Muscle of leg (tissue), 16 donors: ENCODE measurements around the gene CENPVL1. TPM values are rescaled to one million over a fixed set of nuclear protein-coding genes. Genes with fewer than 3 reads are reported as not detected.
"Not testable (repeated sequence)": the region's sequence is repeated elsewhere in the genome, so short reads cannot be mapped to it uniquely, and the experiment has no call there.

ENCODE experiments used
- DNase-seq: peaks from one replicate; pipeline ENCODE4 v3.0.0; 2013
- H3K27ac ChIP-seq: one replicate; pipeline ENCODE4 v1.5.1; 2013; ENCODE audit warnings: mild to moderate bottlenecking, low read length, control low read depth
- H3K27me3 ChIP-seq: one replicate; pipeline ENCODE4 v1.6.1; 2013; ENCODE audit warnings: low read length; ENCODE audit not compliant: control insufficient read depth, insufficient read depth
- H3K36me3 ChIP-seq: one replicate; pipeline ENCODE4 v1.6.1; 2013; ENCODE audit warnings: low read length; ENCODE audit not compliant: control insufficient read depth, insufficient read depth
- H3K4me1 ChIP-seq: one replicate; pipeline ENCODE4 v1.6.1; 2013; ENCODE audit warnings: low read length; ENCODE audit not compliant: control insufficient read depth, insufficient read depth
- H3K4me3 ChIP-seq: one replicate; pipeline ENCODE4 v1.5.1; 2013; ENCODE audit warnings: low read length, control low read depth
- H3K9me3 ChIP-seq: replicated peaks from 2 replicates; pipeline ENCODE4 v1.6.1; 2013; ENCODE audit warnings: low read depth, low read length; ENCODE audit not compliant: control insufficient read depth
- WGBS: methylation state at CpG from one replicate; pipeline ENCODE4 v1.1.5; 2013; ENCODE audit warnings: missing lambda C conversion rate; ENCODE audit not compliant: insufficient coverage; 5-methylcytosine and 5-hydroxymethylcytosine counted together
- long read RNA-seq, 11 donors: transcript quantifications; one replicate each; lab custom pipeline, GENCODE V29; 2026
- polyA plus RNA-seq, 8 donors: library from polyadenylated mRNA; unstranded; fragments of 120-200 nt; gene quantifications; one replicate each; pipeline versions ENCODE4 v1.2.1 to v1.2.3, GENCODE V29; 2013; ENCODE audit warnings: inconsistent platforms in 1 of 8, low replicate concordance in 1 of 8; ENCODE audit not compliant: insufficient read length in 8 of 8, insufficient read depth in 1 of 8
- total RNA-seq: library from RNA; stranded (reverse); fragments of 120-200 nt; gene quantifications from one replicate; pipeline ENCODE4 v1.2.4, GENCODE V29; 2013

CENPVL1 gene
- total RNA-seq (not detected), polyA plus RNA-seq (under 1 TPM in 1 of 8 donors, not detected in 7; 0.17 TPM)
- long read RNA-seq, donor 1: 0 reads
- long read RNA-seq, donor 2: 0 reads
- long read RNA-seq, donor 3: 0 reads
- long read RNA-seq, donor 4: 0 reads
- long read RNA-seq, donor 5: 0 reads
- long read RNA-seq, donor 6: 0 reads
- long read RNA-seq, donor 7: 0 reads
- long read RNA-seq, donor 8: 0 reads
- long read RNA-seq, donor 9: 0 reads
- long read RNA-seq, donor 10: 0 reads
- long read RNA-seq, donor 11: 0 reads

DNA sequence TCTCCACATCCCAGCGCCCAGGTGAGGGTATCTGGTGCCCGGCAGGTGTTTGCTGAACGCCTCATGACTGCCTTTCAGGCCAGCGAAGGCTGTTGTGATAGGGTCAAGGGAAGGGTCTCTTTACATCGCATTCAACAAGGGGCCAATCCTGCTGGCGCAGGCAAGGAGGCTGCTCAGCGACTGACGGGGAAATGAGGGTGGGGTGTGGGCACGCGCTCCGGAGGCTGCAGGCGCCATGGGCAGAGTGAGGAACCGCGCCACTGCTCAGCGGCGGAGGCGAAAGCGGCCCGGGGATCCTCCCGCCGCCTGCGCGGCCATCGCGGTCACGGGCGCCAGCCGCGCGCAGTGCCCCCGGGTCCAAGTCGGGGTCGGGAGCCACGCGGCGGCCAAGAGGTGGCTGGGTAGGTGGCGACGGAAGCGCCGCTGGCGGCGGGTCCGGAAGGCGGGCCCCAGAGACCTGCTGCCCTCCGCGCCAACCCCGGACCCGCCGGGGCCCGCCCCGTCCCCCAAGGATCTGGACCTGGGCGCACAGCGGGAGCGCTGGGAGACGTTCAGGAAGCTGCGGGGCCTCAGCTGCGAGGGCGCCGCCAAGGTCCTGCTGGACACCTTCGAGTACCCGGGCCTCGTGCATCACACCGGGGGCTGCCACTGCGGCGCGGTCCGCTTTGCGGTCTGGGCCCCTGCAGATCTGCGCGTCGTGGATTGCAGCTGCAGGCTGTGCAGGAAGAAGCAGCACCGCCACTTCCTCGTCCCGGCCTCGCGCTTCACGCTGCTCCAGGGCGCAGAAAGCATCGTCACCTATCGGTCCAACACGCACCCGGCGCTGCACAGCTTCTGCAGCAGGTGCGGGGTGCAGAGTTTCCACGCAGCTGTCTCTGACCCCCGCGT is at the start of gene CENPVL1:
TSS of gene CENPVL1 (plus strand) at position 236 of the 888 bp plus-strand sequence. CDS start at position 236, 0 bp downstream.
- not testable (repeated sequence) for DNase-seq, H3K4me1 ChIP-seq, H3K9me3 ChIP-seq, H3K27me3 ChIP-seq, H3K36me3 ChIP-seq, H3K27ac ChIP-seq, H3K4me3 ChIP-seq
- WGBS: no CpG with 5 or more reads among the region's 87 CpGs

DNA sequence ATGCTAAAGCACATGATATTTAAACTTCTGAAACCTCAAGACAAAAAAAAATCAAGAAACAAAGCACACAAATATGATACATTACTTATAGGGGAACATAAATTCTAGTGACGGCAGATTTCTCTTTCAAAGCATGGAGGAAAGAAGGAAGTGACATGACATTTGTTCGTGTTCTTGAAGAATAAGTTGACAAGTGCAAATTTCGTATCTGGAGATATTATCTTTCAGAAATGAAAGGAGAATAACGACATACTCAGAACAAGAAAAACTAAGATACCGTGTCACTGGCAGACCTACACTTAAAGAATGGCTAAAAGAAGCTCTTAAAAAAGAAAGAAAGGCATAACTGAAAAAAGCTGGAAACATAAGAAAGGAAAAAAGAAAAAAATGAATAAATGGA is 44.3 kb upstream of the CENPVL1 start:
- Histone ChIP-seq H3K4me3 (no peak overlapping the region), H3K27ac (no peak overlapping the region), H3K27me3 (peaks cover 6% of the 10 kb centered on the region), H3K36me3 (no peaks in the 10 kb centered on the region), H3K9me3 (no peaks in the 10 kb centered on the region), H3K4me1 (no peaks in the 10 kb centered on the region)
- DNase-seq: no peak
- WGBS: 100% methylated on average over 1 of the region's 5 CpGs

DNA sequence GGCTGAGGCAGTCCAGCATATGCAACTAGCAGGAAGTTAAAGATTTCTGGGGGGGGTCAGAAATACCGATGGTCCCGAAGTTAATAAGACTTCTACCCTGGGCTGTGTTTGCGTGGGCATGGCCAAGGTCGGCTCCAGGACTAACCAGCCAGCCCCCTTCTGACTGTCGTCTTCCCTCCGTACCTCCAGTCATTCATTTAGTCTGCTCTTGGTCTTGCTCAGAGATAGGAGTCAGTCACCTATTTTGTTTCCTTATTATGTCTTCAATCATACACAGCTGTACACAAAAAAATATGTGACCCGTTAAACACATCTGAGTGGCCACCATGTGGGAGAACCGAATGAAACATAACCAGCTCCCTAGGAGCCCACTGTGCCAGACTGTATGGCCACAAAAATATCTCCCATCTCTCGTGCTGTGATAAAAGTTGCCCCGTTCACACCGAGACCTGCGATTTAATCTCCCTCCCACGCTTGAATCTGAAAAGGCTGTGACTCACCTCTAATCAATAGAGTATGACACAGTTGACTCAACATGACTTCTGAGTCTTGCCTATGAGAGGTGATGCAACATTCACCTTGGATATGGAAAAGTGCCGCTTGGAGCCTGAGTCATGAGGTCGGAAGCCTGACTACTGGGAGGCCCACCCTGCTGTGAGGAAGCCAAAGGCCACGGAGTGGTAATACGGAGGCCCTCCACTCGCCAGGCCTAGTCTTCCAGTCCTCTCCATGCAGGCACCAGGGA is 30.5 kb upstream of the CENPVL1 start:
- not testable (repeated sequence) for H3K4me1 ChIP-seq, H3K9me3 ChIP-seq, H3K27me3 ChIP-seq, H3K36me3 ChIP-seq, H3K4me3 ChIP-seq, DNase-seq, H3K27ac ChIP-seq
- no CpG with 5 or more reads among the region's 18 CpGs for WGBS

DNA sequence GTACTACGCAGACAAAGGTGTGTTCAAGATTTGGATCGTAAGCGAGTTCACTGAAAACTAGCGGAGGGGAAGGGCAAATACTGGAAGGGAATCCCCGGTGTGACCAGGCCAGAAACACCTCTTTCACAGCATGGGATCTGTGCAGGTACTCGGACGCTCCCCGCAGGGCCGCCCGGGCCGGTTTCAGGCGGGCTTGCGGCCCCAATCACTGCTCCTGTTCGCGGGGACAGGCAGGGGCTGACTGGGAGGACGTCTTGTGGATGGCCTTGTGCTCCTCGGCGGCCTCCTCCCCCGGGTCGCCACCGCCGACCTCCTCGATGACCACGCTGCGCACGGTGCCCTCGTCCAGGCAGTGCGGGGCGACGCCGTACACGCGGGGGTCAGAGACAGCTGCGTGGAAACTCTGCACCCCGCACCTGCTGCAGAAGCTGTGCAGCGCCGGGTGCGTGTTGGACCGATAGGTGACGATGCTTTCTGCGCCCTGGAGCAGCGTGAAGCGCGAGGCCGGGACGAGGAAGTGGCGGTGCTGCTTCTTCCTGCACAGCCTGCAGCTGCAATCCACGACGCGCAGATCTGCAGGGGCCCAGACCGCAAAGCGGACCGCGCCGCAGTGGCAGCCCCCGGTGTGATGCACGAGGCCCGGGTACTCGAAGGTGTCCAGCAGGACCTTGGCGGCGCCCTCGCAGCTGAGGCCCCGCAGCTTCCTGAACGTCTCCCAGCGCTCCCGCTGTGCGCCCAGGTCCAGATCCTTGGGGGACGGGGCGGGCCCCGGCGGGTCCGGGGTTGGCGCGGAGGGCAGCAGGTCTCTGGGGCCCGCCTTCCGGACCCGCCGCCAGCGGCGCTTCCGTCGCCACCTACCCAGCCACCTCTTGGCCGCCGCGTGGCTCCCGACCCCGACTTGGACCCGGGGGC is 28.2 kb upstream of the CENPVL1 start:
- H3K27ac ChIP-seq, DNase-seq, H3K9me3 ChIP-seq, H3K4me3 ChIP-seq, H3K27me3 ChIP-seq, H3K36me3 ChIP-seq, H3K4me1 ChIP-seq: not testable (repeated sequence)
- WGBS: no CpG with 5 or more reads among the region's 88 CpGs

DNA sequence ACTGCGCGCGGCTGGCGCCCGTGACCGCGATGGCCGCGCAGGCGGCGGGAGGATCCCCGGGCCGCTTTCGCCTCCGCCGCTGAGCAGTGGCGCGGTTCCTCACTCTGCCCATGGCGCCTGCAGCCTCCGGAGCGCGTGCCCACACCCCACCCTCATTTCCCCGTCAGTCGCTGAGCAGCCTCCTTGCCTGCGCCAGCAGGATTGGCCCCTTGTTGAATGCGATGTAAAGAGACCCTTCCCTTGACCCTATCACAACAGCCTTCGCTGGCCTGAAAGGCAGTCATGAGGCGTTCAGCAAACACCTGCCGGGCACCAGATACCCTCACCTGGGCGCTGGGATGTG is 27.6 kb upstream of the CENPVL1 start, which contains the start of gene CENPVL2:
TSS of gene CENPVL2 (minus strand) at position 112 of the 343 bp plus-strand sequence. CDS start at position 112, 0 bp downstream.
- no CpG with 5 or more reads among the region's 30 CpGs for WGBS
- not testable (repeated sequence) for DNase-seq, H3K9me3 ChIP-seq, H3K4me3 ChIP-seq, H3K27me3 ChIP-seq, H3K4me1 ChIP-seq, H3K36me3 ChIP-seq, H3K27ac ChIP-seq

DNA sequence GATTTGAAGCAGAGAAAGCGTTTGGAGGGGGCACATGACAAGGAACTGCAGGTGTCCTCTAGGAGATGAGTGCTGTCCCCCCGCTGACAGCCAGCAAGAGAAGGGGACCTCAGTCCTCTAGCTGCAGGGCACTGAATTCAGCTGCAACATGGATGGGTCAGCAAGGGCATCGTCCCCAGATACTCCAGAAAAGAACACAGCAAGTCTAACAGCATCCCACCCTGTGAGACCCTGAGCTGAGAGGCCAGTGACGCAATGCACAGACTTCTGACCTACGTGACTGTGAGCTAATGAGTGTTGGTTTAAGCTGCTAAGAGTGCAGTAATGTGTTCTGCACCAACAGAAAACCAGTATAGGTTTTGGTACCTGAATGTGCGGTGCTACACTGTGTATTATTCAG is 16.1 kb upstream of the CENPVL1 start:
- no peaks in the 10 kb centered on the region for H3K36me3 ChIP-seq
- H3K4me3 ChIP-seq: no peak overlapping the region
- no peak for DNase-seq
- 74% methylated on average over 4 of the region's 6 CpGs for WGBS
- H3K27me3 ChIP-seq: peaks cover 23% of the 10 kb centered on the region
- no peaks in the 10 kb centered on the region for H3K4me1 ChIP-seq
- no peaks in the 10 kb centered on the region for H3K9me3 ChIP-seq
- H3K27ac ChIP-seq: no peak overlapping the region

DNA sequence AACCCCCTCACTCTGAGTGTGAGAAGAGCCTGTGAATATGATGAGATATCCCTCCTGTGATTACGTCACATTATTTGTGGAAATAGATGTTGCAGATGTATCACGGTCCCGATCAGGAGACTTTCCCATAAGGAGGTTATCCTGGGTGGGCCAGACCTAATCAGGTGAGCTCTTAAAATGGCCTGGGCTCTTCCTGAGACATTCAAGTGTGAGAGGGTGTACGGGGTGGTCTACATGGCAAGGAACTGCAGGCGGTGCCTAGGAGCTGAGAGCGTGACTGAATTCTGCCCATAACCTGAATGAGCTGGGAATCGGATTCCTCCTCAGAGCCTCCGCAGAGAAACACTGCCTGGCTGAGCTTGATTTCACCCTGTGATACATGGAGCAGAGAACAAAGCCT is 12.9 kb upstream of the CENPVL1 start:
- H3K4me3 ChIP-seq: no peak overlapping the region
- no peaks in the 10 kb centered on the region for H3K36me3 ChIP-seq
- H3K9me3 ChIP-seq: no peaks in the 10 kb centered on the region
- H3K4me1 ChIP-seq: no peaks in the 10 kb centered on the region
- no peak overlapping the region for H3K27ac ChIP-seq
- WGBS: 80% methylated on average over 8 of the region's 8 CpGs
- peaks cover 23% of the 10 kb centered on the region for H3K27me3 ChIP-seq
- no peak for DNase-seq

DNA sequence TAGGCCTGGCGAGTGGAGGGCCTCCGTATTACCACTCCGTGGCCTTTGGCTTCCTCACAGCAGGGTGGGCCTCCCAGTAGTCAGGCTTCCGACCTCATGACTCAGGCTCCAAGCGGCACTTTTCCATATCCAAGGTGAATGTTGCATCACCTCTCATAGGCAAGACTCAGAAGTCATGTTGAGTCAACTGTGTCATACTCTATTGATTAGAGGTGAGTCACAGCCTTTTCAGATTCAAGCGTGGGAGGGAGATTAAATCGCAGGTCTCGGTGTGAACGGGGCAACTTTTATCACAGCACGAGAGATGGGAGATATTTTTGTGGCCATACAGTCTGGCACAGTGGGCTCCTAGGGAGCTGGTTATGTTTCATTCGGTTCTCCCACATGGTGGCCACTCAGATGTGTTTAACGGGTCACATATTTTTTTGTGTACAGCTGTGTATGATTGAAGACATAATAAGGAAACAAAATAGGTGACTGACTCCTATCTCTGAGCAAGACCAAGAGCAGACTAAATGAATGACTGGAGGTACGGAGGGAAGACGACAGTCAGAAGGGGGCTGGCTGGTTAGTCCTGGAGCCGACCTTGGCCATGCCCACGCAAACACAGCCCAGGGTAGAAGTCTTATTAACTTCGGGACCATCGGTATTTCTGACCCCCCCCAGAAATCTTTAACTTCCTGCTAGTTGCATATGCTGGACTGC is 2.8 kb downstream of the CENPVL1 start:
- not testable (repeated sequence) for H3K27ac ChIP-seq, H3K36me3 ChIP-seq, H3K4me3 ChIP-seq, H3K27me3 ChIP-seq, DNase-seq, H3K4me1 ChIP-seq, H3K9me3 ChIP-seq
- WGBS: no CpG with 5 or more reads among the region's 18 CpGs

DNA sequence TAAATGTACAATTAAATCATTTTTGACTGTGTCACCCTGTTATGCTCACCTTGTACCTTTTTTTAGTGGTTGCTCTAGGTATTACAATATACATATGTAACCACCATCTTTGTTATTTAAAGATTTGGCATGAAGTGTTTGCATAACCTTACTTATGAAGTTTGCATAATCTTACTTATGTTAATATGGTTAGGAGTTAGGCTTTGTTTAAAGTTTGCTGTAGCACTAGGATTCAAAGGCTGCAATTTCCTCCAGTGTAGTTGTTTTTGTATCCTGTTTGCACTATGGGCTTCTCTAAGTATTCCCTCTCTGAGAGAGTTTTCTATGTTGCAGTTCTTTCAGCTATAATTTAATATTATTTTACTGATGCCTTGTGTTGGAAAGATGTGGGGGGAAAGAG is 17.9 kb downstream of the CENPVL1 start:
- peaks cover 26% of the 10 kb centered on the region for H3K27me3 ChIP-seq
- H3K9me3 ChIP-seq: no peaks in the 10 kb centered on the region

More for the DNA sequence above, 17.9 kb downstream of the CENPVL1 start:
- no peaks in the 10 kb centered on the region for H3K36me3 ChIP-seq
- DNase-seq: no peak
- H3K27ac ChIP-seq: no peak overlapping the region
- no peaks in the 10 kb centered on the region for H3K4me1 ChIP-seq
- H3K4me3 ChIP-seq: no peak overlapping the region
